ENCODE results near the gene PARVB.

PARVB gene

DNA sequence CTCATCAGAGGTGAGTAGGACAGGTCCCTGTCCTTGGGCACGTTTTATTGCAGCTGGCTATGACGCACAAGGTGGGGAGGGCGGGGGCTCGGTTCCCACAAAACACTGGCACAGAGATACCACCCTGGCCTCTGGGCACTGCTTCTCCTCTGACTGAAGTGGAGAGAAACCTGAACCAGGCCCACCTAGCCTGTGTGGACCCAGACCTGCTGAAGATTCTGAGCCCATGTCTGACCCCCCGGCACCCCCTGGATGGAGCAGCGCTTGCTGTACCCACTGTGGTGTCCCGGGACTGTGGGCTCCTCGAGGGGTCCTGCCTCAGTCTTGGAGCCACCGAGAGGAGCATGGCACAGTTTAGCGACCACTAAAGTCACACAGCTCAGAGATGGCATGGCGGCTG is 72.6 kb downstream of the PARVB start:
- no peak for TF ChIP-seq EZH2 (IDR thresholded peaks at IDR 0.05; ENCODE audit: borderline replicate concordance, low read length)
- TF ChIP-seq, protein P1, sequence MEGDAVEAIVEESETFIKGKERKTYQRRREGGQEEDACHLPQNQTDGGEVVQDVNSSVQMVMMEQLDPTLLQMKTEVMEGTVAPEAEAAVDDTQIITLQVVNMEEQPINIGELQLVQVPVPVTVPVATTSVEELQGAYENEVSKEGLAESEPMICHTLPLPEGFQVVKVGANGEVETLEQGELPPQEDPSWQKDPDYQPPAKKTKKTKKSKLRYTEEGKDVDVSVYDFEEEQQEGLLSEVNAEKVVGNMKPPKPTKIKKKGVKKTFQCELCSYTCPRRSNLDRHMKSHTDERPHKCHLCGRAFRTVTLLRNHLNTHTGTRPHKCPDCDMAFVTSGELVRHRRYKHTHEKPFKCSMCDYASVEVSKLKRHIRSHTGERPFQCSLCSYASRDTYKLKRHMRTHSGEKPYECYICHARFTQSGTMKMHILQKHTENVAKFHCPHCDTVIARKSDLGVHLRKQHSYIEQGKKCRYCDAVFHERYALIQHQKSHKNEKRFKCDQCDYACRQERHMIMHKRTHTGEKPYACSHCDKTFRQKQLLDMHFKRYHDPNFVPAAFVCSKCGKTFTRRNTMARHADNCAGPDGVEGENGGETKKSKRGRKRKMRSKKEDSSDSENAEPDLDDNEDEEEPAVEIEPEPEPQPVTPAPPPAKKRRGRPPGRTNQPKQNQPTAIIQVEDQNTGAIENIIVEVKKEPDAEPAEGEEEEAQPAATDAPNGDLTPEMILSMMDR (IDR thresholded peaks at IDR 0.05; ENCODE audit: low read length), result no peak
- no peaks in the 10 kb centered on the region for H3K9me3 ChIP-seq (ENCODE audit: low read length)
- no peak overlapping the region for H3K9ac ChIP-seq (ENCODE audit: low read length)
- H3K27me3 ChIP-seq (ENCODE audit: insufficient read depth, low read length), result no peaks in the 10 kb centered on the region
- H3K4me2 ChIP-seq (ENCODE audit: low read length), result no peak overlapping the region
- no peaks in the 10 kb centered on the region for H4K20me1 ChIP-seq (ENCODE audit: insufficient read depth, low read length)
- H2AFZ ChIP-seq (ENCODE audit: low read length), result no peak overlapping the region
- H3K79me2 ChIP-seq (ENCODE audit: insufficient read depth, low read length), result no peaks in the 10 kb centered on the region
- no peak overlapping the region for H3K4me3 ChIP-seq (ENCODE audit: low read depth, low read length, poor library complexity, severe bottlenecking)
- H3K9me2 ChIP-seq (ENCODE audit: low read depth, low read length), result no peaks in the 10 kb centered on the region
- no peaks in the 10 kb centered on the region for H3K4me1 ChIP-seq (ENCODE audit: insufficient read depth, low read length, severe bottlenecking)
- no peaks in the 10 kb centered on the region for H3F3A ChIP-seq (ENCODE audit: insufficient read depth, low read length)
- no peak overlapping the region for H3K27ac ChIP-seq (ENCODE audit: low read depth, low read length, poor library complexity, severe bottlenecking)
- peaks cover 21% of the 10 kb centered on the region; the same call in 1 of the 2 replicates for H3K36me3 ChIP-seq (ENCODE audit: insufficient read depth, low read length)

DNA sequence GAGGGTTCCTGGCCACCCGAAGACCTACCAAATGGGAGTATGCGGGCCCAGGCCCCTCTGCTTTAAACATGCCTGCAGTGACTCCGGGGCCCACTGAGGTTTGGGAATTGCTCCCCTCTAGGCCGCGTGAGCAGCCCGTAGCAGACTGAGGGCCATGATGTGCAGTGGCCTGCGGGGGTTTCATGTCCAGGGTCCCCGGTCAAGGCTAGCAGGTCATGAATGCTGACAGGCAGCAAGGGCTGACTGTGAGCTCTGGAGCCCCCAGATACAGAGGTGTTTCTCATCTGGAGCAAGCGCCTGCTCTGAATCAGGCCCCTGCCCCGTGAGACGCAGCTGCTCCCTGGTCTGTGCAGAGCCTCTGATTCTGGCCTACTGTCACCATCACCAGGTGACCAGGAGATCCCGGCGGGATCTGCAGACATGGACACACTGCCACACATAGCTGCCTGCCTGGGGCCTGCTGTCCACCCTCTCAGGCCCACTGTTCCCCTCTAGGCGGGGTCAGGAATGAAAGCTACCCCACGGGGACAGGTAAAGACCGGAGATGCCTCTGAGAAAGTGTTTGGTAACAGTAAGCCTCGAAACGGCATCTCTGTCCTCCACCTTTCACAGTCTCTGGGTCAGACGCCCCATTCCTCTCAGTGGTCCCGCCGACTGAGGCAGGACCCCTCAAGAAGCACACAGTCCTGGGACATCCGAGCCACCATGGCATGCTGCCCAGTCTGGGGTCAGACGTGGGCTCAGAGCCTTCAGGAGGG is 73.3 kb downstream of the PARVB start:
- Histone ChIP-seq H3K27me3 (ENCODE audit: insufficient read depth, low read length) (no peaks in the 10 kb centered on the region), H3K27ac (ENCODE audit: low read depth, low read length, poor library complexity, severe bottlenecking) (no peak overlapping the region), H3F3A (ENCODE audit: insufficient read depth, low read length) (no peaks in the 10 kb centered on the region), H3K4me2 (ENCODE audit: low read length) (no peak overlapping the region), H3K9ac (ENCODE audit: low read length) (no peak overlapping the region), H3K36me3 (ENCODE audit: insufficient read depth, low read length) (peaks cover 27% of the 10 kb centered on the region; the same call in 1 of the 2 replicates), H3K9me3 (ENCODE audit: low read length) (no peaks in the 10 kb centered on the region), H3K4me1 (ENCODE audit: insufficient read depth, low read length, severe bottlenecking) (no peaks in the 10 kb centered on the region), H3K9me2 (ENCODE audit: low read depth, low read length) (no peaks in the 10 kb centered on the region), H3K4me3 (ENCODE audit: low read depth, low read length, poor library complexity, severe bottlenecking) (no peak overlapping the region), H4K20me1 (ENCODE audit: insufficient read depth, low read length) (no peaks in the 10 kb centered on the region), H2AFZ (ENCODE audit: low read length) (no peak overlapping the region), H3K79me2 (ENCODE audit: insufficient read depth, low read length) (no peaks in the 10 kb centered on the region)
- TF ChIP-seq EZH2 (IDR thresholded peaks at IDR 0.05; ENCODE audit: borderline replicate concordance, low read length), result no peak
- TF ChIP-seq, protein P1 (IDR thresholded peaks at IDR 0.05; ENCODE audit: low read length), result no peak

- H3K27ac ChIP-seq (ENCODE audit: low read depth, low read length, poor library complexity, severe bottlenecking), result no peak overlapping the region
- no peak overlapping the region for H3K4me2 ChIP-seq (ENCODE audit: low read length)
- peaks cover 28% of the 10 kb centered on the region; the same call in 1 of the 2 replicates for H3K36me3 ChIP-seq (ENCODE audit: insufficient read depth, low read length)
- no peak overlapping the region for H3K4me3 ChIP-seq (ENCODE audit: low read depth, low read length, poor library complexity, severe bottlenecking)
- H3K9me3 ChIP-seq (ENCODE audit: low read length), result no peaks in the 10 kb centered on the region
- no peak for TF ChIP-seq EZH2 (IDR thresholded peaks at IDR 0.05; ENCODE audit: borderline replicate concordance, low read length)
- TF ChIP-seq, protein P1 (IDR thresholded peaks at IDR 0.05; ENCODE audit: low read length), result no peak
- H2AFZ ChIP-seq (ENCODE audit: low read length), result no peak overlapping the region
- no peaks in the 10 kb centered on the region for H3K4me1 ChIP-seq (ENCODE audit: insufficient read depth, low read length, severe bottlenecking)
- H3K27me3 ChIP-seq (ENCODE audit: insufficient read depth, low read length), result no peaks in the 10 kb centered on the region
- H3F3A ChIP-seq (ENCODE audit: insufficient read depth, low read length), result no peaks in the 10 kb centered on the region
- no peaks in the 10 kb centered on the region for H3K9me2 ChIP-seq (ENCODE audit: low read depth, low read length)
- no peaks in the 10 kb centered on the region for H4K20me1 ChIP-seq (ENCODE audit: insufficient read depth, low read length)
- no peak overlapping the region for H3K9ac ChIP-seq (ENCODE audit: low read length)
- H3K79me2 ChIP-seq (ENCODE audit: insufficient read depth, low read length), result no peaks in the 10 kb centered on the region
These were observed 74.1 kb downstream of the PARVB start for GRCh38 chr22:44098021-44098739.

Data from OCI-LY1 (cell line).